MCF 10A (cell line): Measurements from ENCODE around the gene DDX54. TPM values are rescaled to one million over a fixed set of nuclear protein-coding genes. Genes with fewer than 3 reads are reported as not detected.

Experiments
- BruUV-seq: library from RNA; stranded (reverse); fragments of 400-500 nt; replicated peaks from 2 replicates; lab custom pipeline; 2021; lab: Mats Ljungman, UMichigan
- CTCF ChIA-PET: fragments of 300-600 bp; sonication (Branson Sonifier 250); formaldehyde crosslinking; extraction: SDS; loops from one replicate; lab custom pipeline; 2021; ENCODE audit warnings: antibody characterized with exemption, inconsistent platforms; lab: Yijun Ruan, JAX
- POLR2A ChIA-PET: fragments of 300-600, 350-650 bp; sonication (Branson Sonifier 250); formaldehyde crosslinking; extraction: SDS; loops from one replicate; lab custom pipeline; 2020; ENCODE audit warnings: antibody characterized with exemption, inconsistent platforms; lab: Yijun Ruan, JAX
- DNase-seq: peaks from one replicate; pipeline ENCODE4 v3.0.0-alpha.2; 2018; ENCODE audit not compliant: unreplicated experiment
- H3K27ac Mint-ChIP-seq: one replicate; pipeline ENCODE4 v1.8.0; 2022; ENCODE audit warnings: mild to moderate bottlenecking, low read depth, mixed read lengths; ENCODE audit not compliant: unreplicated experiment
- H3K27me3 Mint-ChIP-seq: one replicate; pipeline ENCODE4 v1.8.0; 2022; ENCODE audit warnings: mixed read lengths; ENCODE audit not compliant: insufficient read depth, unreplicated experiment
- H3K36me3 Mint-ChIP-seq: one replicate; pipeline ENCODE4 v1.8.0; 2022; ENCODE audit warnings: mild to moderate bottlenecking, moderate library complexity, mixed read lengths; ENCODE audit not compliant: insufficient read depth, unreplicated experiment
- H3K4me1 Mint-ChIP-seq: one replicate; pipeline ENCODE4 v1.8.0; 2022; ENCODE audit warnings: mixed read lengths; ENCODE audit not compliant: insufficient read depth, unreplicated experiment
- H3K4me3 Mint-ChIP-seq: one replicate; pipeline ENCODE4 v1.8.0; 2022; ENCODE audit warnings: mild to moderate bottlenecking, moderate library complexity, mixed read lengths; ENCODE audit not compliant: unreplicated experiment
- H3K9me3 Mint-ChIP-seq: one replicate; pipeline ENCODE4 v1.8.0; 2022; ENCODE audit warnings: mixed read lengths; ENCODE audit not compliant: unreplicated experiment
- CTCF ChIP-seq: fragments of 200-600 bp; IDR thresholded peaks from one replicate; pipeline ENCODE4 v1.8.0; 2022; ENCODE audit warnings: antibody characterized with exemption, mild to moderate bottlenecking; ENCODE audit not compliant: unreplicated experiment
- intact Hi-C: fragments of 100-400 bp; cut with micrococcal nuclease; formaldehyde crosslinking; loops from 2 replicates; pipeline ENCODE4 v1.14.1; 2022
- total RNA-seq: library from RNA; stranded (reverse); gene quantifications from 2 replicates; pipeline ENCODE4 v1.2.3, GENCODE V29; 2022

Gene DDX54
- total RNA-seq, 1 experiment from 2014 or later, result 75.8 TPM

DNA sequence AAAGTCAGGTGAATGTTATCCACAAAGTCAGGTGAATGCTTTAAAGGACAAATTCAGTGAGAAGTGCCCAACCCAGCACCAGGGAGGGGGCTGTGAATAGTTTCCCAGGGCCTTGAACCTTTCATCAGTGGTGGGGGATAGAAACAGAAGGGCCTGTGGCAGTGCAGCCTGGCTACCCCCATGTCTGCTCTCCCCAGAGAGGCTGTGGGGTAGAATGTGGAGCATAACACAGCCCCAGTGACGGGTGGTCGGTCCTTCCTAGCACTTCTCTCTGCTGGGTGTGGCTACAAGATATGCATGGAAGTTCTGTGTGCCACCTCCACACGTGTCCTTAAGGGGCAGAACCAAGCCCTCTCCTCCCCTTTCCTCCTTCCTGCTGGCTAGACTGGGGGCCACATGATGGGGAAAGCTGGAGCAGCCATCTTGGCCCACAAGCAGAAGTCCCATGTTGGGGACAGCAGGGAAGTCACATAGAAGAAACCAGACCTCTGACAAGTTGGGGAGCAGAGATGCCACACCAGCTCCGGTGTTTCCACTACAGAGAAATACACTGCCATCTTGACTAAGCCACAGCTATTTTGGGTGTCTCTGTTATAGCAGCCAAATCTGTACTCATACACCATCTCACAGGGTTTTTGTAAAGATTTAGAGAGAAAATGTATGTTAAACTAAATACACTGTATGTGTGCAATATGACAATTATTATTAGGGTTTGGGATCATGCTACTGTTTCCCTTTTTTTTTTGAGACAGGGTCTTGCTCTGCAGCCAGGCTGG, 17.2 kb upstream of the DDX54 start:
- H3K27me3 Mint-ChIP-seq, result no peaks in the 10 kb centered on the region
- CTCF ChIA-PET, result no interaction called here
- BruUV-seq, result no TSS peak
- intact Hi-C loops, result no loop called here
- POLR2A ChIA-PET, result no interaction called here
- peaks cover 6% of the 10 kb centered on the region for H3K4me1 Mint-ChIP-seq
- no peaks in the 10 kb centered on the region for H3K9me3 Mint-ChIP-seq
- H3K36me3 Mint-ChIP-seq, result no peaks in the 10 kb centered on the region
- H3K4me3 Mint-ChIP-seq, result no peak overlapping the region
- no peak for DNase-seq
- TF ChIP-seq CTCF, result no peak
- no peak overlapping the region for H3K27ac Mint-ChIP-seq

DNA sequence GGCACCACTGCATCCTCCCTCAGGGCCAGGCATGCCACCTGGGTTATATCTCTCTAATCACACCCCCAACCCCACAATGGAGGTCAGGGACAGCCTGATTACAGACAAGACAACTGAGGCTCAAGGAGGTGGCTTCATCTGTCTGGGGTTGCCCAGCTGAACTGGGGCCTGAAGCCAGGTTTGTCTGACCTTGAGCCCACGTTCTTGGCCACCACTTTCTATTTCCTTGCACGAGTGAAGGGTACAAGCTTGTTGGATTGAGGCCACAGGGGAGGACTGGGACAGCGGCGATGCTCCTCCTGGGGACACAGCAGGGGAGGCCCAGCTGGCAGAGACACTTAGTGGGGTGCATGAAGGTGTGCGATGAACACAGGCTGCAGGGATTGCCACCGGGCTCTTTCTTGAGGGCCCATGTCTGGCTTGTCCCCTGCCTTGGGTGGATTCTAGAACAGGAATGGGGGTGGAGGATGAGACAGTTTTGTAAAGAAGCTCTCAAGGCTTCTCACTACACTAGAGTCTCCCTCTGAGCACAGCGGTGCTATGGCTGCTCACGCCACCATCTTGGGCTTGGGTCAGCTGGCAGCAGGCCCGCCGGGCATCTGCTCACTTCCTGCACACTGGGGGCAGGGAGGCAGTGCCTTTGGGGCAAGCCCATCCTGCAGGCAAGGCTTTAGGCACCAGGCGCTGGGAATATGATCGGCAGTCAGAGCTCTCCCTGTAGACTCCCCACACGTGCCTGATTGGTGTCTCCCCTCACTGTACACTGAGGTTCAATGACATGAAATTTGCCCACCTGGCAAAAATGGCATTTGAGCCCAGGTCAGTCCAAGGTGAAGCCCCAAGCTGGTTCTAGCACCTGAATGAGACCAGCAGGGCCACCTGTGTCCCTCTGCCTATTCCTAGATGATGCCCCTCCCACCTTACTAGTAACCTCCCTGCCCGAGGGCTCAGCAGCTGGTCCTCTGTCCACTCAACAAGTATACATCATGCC, 16.2 kb upstream of the DDX54 start:
- CTCF ChIA-PET, result interaction anchor here (0.5 kb wide), 1 partner anchor 25 kb away, joined by 3 read pairs; no protein-coding TSS in a partner anchor
- TF ChIP-seq CTCF, result no peak
- intact Hi-C loops, result no loop called here
- H3K4me1 Mint-ChIP-seq, result peaks cover 6% of the 10 kb centered on the region
- H3K27me3 Mint-ChIP-seq, result no peaks in the 10 kb centered on the region
- DNase-seq, result no peak
- POLR2A ChIA-PET, result interaction anchor here (0.6 kb wide), 1 partner anchor 15 kb away, joined by 3 read pairs; no protein-coding TSS in a partner anchor
- H3K9me3 Mint-ChIP-seq, result no peaks in the 10 kb centered on the region
- H3K27ac Mint-ChIP-seq, result no peak overlapping the region
- no TSS peak for BruUV-seq
- H3K4me3 Mint-ChIP-seq, result no peak overlapping the region
- H3K36me3 Mint-ChIP-seq, result no peaks in the 10 kb centered on the region

DNA sequence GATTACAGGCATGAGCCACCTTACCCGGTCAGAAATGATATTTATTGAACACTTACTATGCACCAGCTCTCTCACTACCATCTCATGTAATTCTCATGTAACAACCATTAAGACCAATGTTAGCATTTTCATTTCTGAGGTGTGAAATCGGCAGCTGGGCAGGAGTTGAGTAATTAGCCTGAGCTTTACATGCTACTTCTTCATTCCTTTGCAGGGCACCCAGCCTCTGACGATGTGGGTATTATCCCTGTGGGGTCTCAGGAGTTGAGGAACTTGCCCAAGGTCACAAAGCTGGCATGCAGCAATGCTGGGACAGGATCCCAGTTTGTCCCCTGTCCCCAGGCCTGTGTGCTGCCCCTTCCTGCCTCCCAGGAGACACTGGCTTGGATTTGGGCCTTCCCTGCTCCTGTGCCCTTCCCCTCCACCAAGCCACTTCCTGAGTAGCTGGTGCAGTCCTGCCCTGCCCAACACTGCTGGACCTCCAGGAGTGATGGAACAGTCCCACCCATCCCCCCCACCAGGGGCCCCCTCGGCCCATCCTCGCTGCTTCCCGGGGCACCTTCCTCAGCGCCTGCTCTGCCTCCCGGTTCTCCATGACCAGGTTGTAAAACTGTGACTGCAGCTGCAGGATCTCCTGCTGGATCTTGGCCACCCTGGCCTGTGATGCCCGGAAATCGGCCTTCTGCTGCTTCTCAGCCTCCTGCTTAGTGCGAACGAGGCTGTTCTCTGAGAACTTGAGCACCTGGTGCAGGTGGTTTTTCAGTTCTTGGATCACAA, 14.9 kb upstream of the DDX54 start:
- Mint-ChIP-seq H3K36me3 (no peaks in the 10 kb centered on the region), H3K9me3 (no peaks in the 10 kb centered on the region), H3K4me3 (no peak overlapping the region), H3K27me3 (no peaks in the 10 kb centered on the region), H3K4me1 (peaks cover 6% of the 10 kb centered on the region), H3K27ac (no peak overlapping the region)
- intact Hi-C loops, result no loop called here
- DNase-seq, result no peak
- CTCF ChIA-PET, result interaction anchor here (0.6 kb wide), 1 partner anchor 10 kb away, joined by 3 read pairs; no protein-coding TSS in a partner anchor
- POLR2A ChIA-PET, result interaction anchor here (0.9 kb wide), 1 partner anchor 15 kb away, joined by 3 read pairs; no protein-coding TSS in a partner anchor
- no TSS peak for BruUV-seq
- TF ChIP-seq CTCF, result no peak
